Stimulated activated CD4-positive, alpha-beta T cell treated with anti-CD3 and anti-CD28 coated beads, Interleukin-15, amount 100 ng/mL, for 1 hour (primary cell): Measurements from ENCODE around the gene C6orf47.
A peak's percentile ranks its signal among the peaks of the same experiment; 100 is the strongest.

Source experiments
- DNase-seq, 2 donors: peaks; one replicate each; pipeline ENCODE4 v3.0.0-alpha.2; 2020; ENCODE audit warnings: low read depth in 1 of 2, low spot score in 1 of 2

Gene C6orf47

GRCh38 chr6:31636698-31637596 lies 23.6 kb downstream of the C6orf47 start:
- DNase-seq, result no peak

GRCh38 chr6:31634969-31635575 lies 25.5 kb downstream of the C6orf47 start:
- DNase-seq, result no peak

GRCh38 chr6:31634131-31634530 lies 26.4 kb downstream of the C6orf47 start:
- DNase-seq, result no peak

GRCh38 chr6:31633447-31633846 lies 27.1 kb downstream of the C6orf47 start:
- no peak for DNase-seq

GRCh38 chr6:31632279-31632946 lies 28.2 kb downstream of the C6orf47 start:
- DNase-seq, result no peak

GRCh38 chr6:31631681-31632278 lies 28.8 kb downstream of the C6orf47 start:
- no peak for DNase-seq

- no peak for DNase-seq
These were observed 29.4 kb downstream of the C6orf47 start for GRCh38 chr6:31631209-31631608.

GRCh38 chr6:31630177-31630934 lies 30.2 kb downstream of the C6orf47 start:
- no peak for DNase-seq

GRCh38 chr6:31629014-31629413 lies 31.6 kb downstream of the C6orf47 start:
- DNase-seq, result no peak

- DNase-seq, result no peak
These were observed 32.8 kb downstream of the C6orf47 start for GRCh38 chr6:31627690-31628287.

- no peak for DNase-seq
These were observed 33.6 kb downstream of the C6orf47 start for GRCh38 chr6:31626952-31627351.

- no peak for DNase-seq
These were observed 36.5 kb downstream of the C6orf47 start for GRCh38 chr6:31624070-31624469.

- DNase-seq, result no peak
These were observed 37.9 kb downstream of the C6orf47 start for GRCh38 chr6:31622684-31623091.

GRCh38 chr6:31621991-31622390 lies 38.6 kb downstream of the C6orf47 start:
- no peak for DNase-seq

GRCh38 chr6:31621320-31621939 lies 39.1 kb downstream of the C6orf47 start:
- DNase-seq, result no peak

GRCh38 chr6:31620586-31621319 lies 39.8 kb downstream of the C6orf47 start, which contains the start of gene PRRC2A:
Gene PRRC2A (plus strand): TSS chr6:31620715. CDS start chr6:31622790, 2,075 bp downstream.
- DNase-seq, result peak in 1 of 2 donors; percentile 90

GRCh38 chr6:31619805-31620585 lies 40.6 kb downstream of the C6orf47 start:
- peak; percentile 90 to 92 for DNase-seq

- no peak for DNase-seq
These were observed 43.6 kb downstream of the C6orf47 start for GRCh38 chr6:31617010-31617409.
